H9 (cell line): Measurements from ENCODE around the gene ESRRA. TPM values are rescaled to one million over a fixed set of nuclear protein-coding genes. Genes with fewer than 3 reads are reported as not detected.

Experiments
- DNase-seq: peaks from one replicate; pipeline ENCODE4 v3.0.0-alpha.2; 2017
- H2AFZ ChIP-seq: one replicate; pipeline ENCODE4 v1.6.1; 2013; ENCODE audit warnings: mild to moderate bottlenecking, low read length, control low read depth, moderate library complexity
- H2AK5ac ChIP-seq: 2 replicates; pipeline ENCODE4 v1.6.1; 2013; ENCODE audit warnings: low read length, control low read depth, mixed read lengths; ENCODE audit not compliant: insufficient read length
- H2BK120ac ChIP-seq: one replicate; pipeline ENCODE4 v1.6.1; 2013; ENCODE audit warnings: low read depth, mild to moderate bottlenecking, low read length, control low read depth, inconsistent platforms; ENCODE audit not compliant: poor library complexity, severe bottlenecking
- H2BK12ac ChIP-seq: 2 replicates; pipeline ENCODE4 v1.6.1; 2013; ENCODE audit warnings: low read length, control low read depth, mixed read lengths, low read depth; ENCODE audit not compliant: insufficient read length
- H2BK15ac ChIP-seq: 2 replicates; pipeline ENCODE4 v1.6.1; 2013; ENCODE audit warnings: low read depth, low read length, control low read depth
- H2BK20ac ChIP-seq: one replicate; pipeline ENCODE4 v1.6.1; 2013; ENCODE audit warnings: low read depth, mild to moderate bottlenecking, low read length, control low read depth, inconsistent platforms; ENCODE audit not compliant: poor library complexity, severe bottlenecking
- H2BK5ac ChIP-seq: 2 replicates; pipeline ENCODE4 v1.6.1; 2013; ENCODE audit warnings: low read length, control low read depth, mixed read lengths; ENCODE audit not compliant: insufficient read length
- H3K14ac ChIP-seq: 2 replicates; pipeline ENCODE4 v1.6.1; 2013; ENCODE audit warnings: low read length, control low read depth; ENCODE audit not compliant: insufficient read depth
- H3K18ac ChIP-seq: 2 replicates; pipeline ENCODE4 v1.6.1; 2013; ENCODE audit warnings: low read depth, mild to moderate bottlenecking, mixed read lengths, low read length, control low read depth; ENCODE audit not compliant: insufficient read length
- H3K23ac ChIP-seq: 2 replicates; pipeline ENCODE4 v1.6.1; 2013; ENCODE audit warnings: low read length, control low read depth, mixed read lengths, low read depth; ENCODE audit not compliant: insufficient read length
- H3K23me2 ChIP-seq: 2 replicates; pipeline ENCODE4 v1.6.1; 2013; ENCODE audit warnings: low read depth, mild to moderate bottlenecking, mixed read lengths, low read length, control low read depth; ENCODE audit not compliant: insufficient read length, poor library complexity, severe bottlenecking
- H3K27ac ChIP-seq: 2 replicates; pipeline ENCODE4 v1.5.1; 2013; ENCODE audit warnings: low read length, control low read depth, mixed read lengths, low read depth; ENCODE audit not compliant: insufficient read length
- H3K27me3 ChIP-seq: 2 replicates; pipeline ENCODE4 v1.6.1; 2013; ENCODE audit warnings: low read length, control low read depth, inconsistent platforms; ENCODE audit not compliant: insufficient read depth
- H3K4ac ChIP-seq: 2 replicates; pipeline ENCODE4 v1.6.1; 2013; ENCODE audit warnings: low read depth, mild to moderate bottlenecking, control low read depth, inconsistent platforms, low read length, moderate library complexity
- H3K4me1 ChIP-seq: 2 replicates; pipeline ENCODE4 v1.6.1; 2013; ENCODE audit warnings: low read length, control low read depth, inconsistent platforms; ENCODE audit not compliant: insufficient read depth
- H3K4me2 ChIP-seq: 2 replicates; pipeline ENCODE4 v1.6.1; 2013; ENCODE audit warnings: low read length, control low read depth, mixed read lengths; ENCODE audit not compliant: insufficient read length, insufficient read depth
- H3K56ac ChIP-seq: 2 replicates; pipeline ENCODE4 v1.6.1; 2013; ENCODE audit warnings: low read depth, mild to moderate bottlenecking, mixed read lengths, low read length, control low read depth; ENCODE audit not compliant: insufficient read length
- H3K79me1 ChIP-seq: 2 replicates; pipeline ENCODE4 v1.6.1; 2013; ENCODE audit warnings: low read depth, mild to moderate bottlenecking, moderate library complexity, low read length, control low read depth, inconsistent platforms; ENCODE audit not compliant: insufficient read depth, poor library complexity, severe bottlenecking
- H3K79me2 ChIP-seq: 2 replicates; pipeline ENCODE4 v1.6.1; 2013; ENCODE audit warnings: low read length, control low read depth, inconsistent platforms; ENCODE audit not compliant: insufficient read depth
- H3K9ac ChIP-seq: 2 replicates; pipeline ENCODE4 v1.6.1; 2013; ENCODE audit warnings: low read length, control low read depth, mixed read lengths; ENCODE audit not compliant: insufficient read length; ENCODE audit errors: extremely low read depth
- H3K9me3 ChIP-seq: one replicate; pipeline ENCODE4 v1.6.1; 2013; ENCODE audit warnings: low read depth, low read length, inconsistent platforms; ENCODE audit not compliant: control insufficient read depth
- H3T11ph ChIP-seq: one replicate; pipeline ENCODE4 v1.6.1; 2013; ENCODE audit warnings: mild to moderate bottlenecking, low read length, control low read depth, inconsistent platforms
- H4K20me1 ChIP-seq: one replicate; pipeline ENCODE4 v1.6.1; 2013; ENCODE audit not compliant: control insufficient read depth, insufficient read length, insufficient read depth
- H4K5ac ChIP-seq: 2 replicates; pipeline ENCODE4 v1.6.1; 2013; ENCODE audit warnings: low read depth, mild to moderate bottlenecking, mixed read lengths, low read length, control low read depth; ENCODE audit not compliant: insufficient read length
- H4K8ac ChIP-seq: replicated peaks from 2 replicates; pipeline ENCODE4 v1.6.1; 2013; ENCODE audit warnings: low read length, control low read depth, mixed read lengths, low read depth; ENCODE audit not compliant: insufficient read length
- H4K91ac ChIP-seq: 2 replicates; pipeline ENCODE4 v1.6.1; 2013; ENCODE audit warnings: low read depth, mild to moderate bottlenecking, moderate library complexity, mixed read lengths, low read length, control low read depth; ENCODE audit not compliant: insufficient read length
- H3K27ac Mint-ChIP-seq, 3 experiments: 2 replicates in 2 of 3; 3 replicates in 1 of 3; pipeline ENCODE4 v1.8.0; 2020 to 2021; ENCODE audit warnings: mixed read lengths in 3 of 3, mild to moderate bottlenecking in 1 of 3, moderate library complexity in 1 of 3
- H3K27me3 Mint-ChIP-seq: 2 replicates; pipeline ENCODE4 v1.8.0; 2021; ENCODE audit warnings: low read depth, mild to moderate bottlenecking, moderate library complexity, mixed read lengths
- H3K36me3 Mint-ChIP-seq, 3 experiments: 2 replicates in 2 of 3; 3 replicates in 1 of 3; pipeline ENCODE4 v1.8.0; 2020 to 2021; ENCODE audit warnings: low read depth in 3 of 3, mixed read lengths in 3 of 3; ENCODE audit not compliant: insufficient read depth in 1 of 3
- H3K4me1 Mint-ChIP-seq, 2 experiments: 2 replicates each; pipeline ENCODE4 v1.8.0; 2020; ENCODE audit warnings: mixed read lengths in 2 of 2
- H3K4me3 Mint-ChIP-seq, 2 experiments: 2 replicates in 1 of 2; 3 replicates in 1 of 2; pipeline ENCODE4 v1.8.0; 2020 to 2021; ENCODE audit warnings: mild to moderate bottlenecking in 2 of 2, mixed read lengths in 2 of 2, moderate library complexity in 1 of 2
- H3K9me3 Mint-ChIP-seq, 2 experiments: 2 replicates in 1 of 2; 3 replicates in 1 of 2; pipeline ENCODE4 v1.8.0; 2020; ENCODE audit warnings: mild to moderate bottlenecking in 2 of 2, mixed read lengths in 2 of 2, moderate library complexity in 1 of 2
- WGBS: extraction: QIAGEN DNeasy Blood & Tissue Kit; methylation state at CpG from one replicate; pipeline ENCODE4 v1.1.7; 2013; ENCODE audit warnings: missing lambda C conversion rate, low lambda C conversion rate, mixed read lengths; ENCODE audit not compliant: insufficient read length; ENCODE audit errors: extremely low coverage; 5-methylcytosine and 5-hydroxymethylcytosine counted together
- total RNA-seq: library from RNA; stranded (reverse); gene quantifications from 2 replicates; pipeline ENCODE4 v1.2.1, GENCODE V29; 2021
- TF ChIP-seq, protein P1 (sequence below): fragments of 200-600 bp; sonication (generic); conservative IDR thresholded peaks from 3 replicates; pipeline ENCODE4 v1.8.0; 2021; ENCODE audit warnings: antibody characterized with exemption, mild to moderate bottlenecking

The ESRRA gene
- total RNA-seq, 1 experiment from 2014 or later, result 42.3 TPM

- H4K5ac ChIP-seq, result no peak overlapping the region
- H3K56ac ChIP-seq, result no peak overlapping the region
- H3K4me3 Mint-ChIP-seq, result no peak overlapping the region
- no peak for DNase-seq
- H3K27me3 ChIP-seq, result no peaks in the 10 kb centered on the region
- TF ChIP-seq, protein P1, sequence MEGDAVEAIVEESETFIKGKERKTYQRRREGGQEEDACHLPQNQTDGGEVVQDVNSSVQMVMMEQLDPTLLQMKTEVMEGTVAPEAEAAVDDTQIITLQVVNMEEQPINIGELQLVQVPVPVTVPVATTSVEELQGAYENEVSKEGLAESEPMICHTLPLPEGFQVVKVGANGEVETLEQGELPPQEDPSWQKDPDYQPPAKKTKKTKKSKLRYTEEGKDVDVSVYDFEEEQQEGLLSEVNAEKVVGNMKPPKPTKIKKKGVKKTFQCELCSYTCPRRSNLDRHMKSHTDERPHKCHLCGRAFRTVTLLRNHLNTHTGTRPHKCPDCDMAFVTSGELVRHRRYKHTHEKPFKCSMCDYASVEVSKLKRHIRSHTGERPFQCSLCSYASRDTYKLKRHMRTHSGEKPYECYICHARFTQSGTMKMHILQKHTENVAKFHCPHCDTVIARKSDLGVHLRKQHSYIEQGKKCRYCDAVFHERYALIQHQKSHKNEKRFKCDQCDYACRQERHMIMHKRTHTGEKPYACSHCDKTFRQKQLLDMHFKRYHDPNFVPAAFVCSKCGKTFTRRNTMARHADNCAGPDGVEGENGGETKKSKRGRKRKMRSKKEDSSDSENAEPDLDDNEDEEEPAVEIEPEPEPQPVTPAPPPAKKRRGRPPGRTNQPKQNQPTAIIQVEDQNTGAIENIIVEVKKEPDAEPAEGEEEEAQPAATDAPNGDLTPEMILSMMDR, result no peak
- no peaks in the 10 kb centered on the region; a peak in 1 of 7 replicates for H3K36me3 Mint-ChIP-seq
- no peaks in the 10 kb centered on the region for H3K23me2 ChIP-seq
- H3K4me1 ChIP-seq, result peaks cover 2% of the 10 kb centered on the region; the same call in 1 of the 2 replicates
- H3K27ac Mint-ChIP-seq, result no peak overlapping the region; a peak in 1 of 7 replicates
- no peak overlapping the region for H3K18ac ChIP-seq
- no peaks in the 10 kb centered on the region for H3K27me3 Mint-ChIP-seq
- no CpG with 5 or more reads among the region's 18 CpGs for WGBS
- H3K4me1 Mint-ChIP-seq, result peaks cover 11 to 20% of the 10 kb centered on the region in 2 experiments
- no peak overlapping the region for H3K4ac ChIP-seq
- H3K23ac ChIP-seq, result no peak overlapping the region
- no peak overlapping the region for H2BK20ac ChIP-seq
- no peaks in the 10 kb centered on the region for H3K9me3 Mint-ChIP-seq
- no peak overlapping the region for H2BK120ac ChIP-seq
- H4K8ac ChIP-seq, result no peak overlapping the region
- no peaks in the 10 kb centered on the region for H3K9me3 ChIP-seq
- no peak overlapping the region for H2AFZ ChIP-seq
- no peaks in the 10 kb centered on the region for H3K79me1 ChIP-seq
- H2BK5ac ChIP-seq, result no peak overlapping the region
- H2BK15ac ChIP-seq, result no peak overlapping the region
- H3K9ac ChIP-seq, result no peak overlapping the region
- H4K91ac ChIP-seq, result no peak overlapping the region
- no peaks in the 10 kb centered on the region for H4K20me1 ChIP-seq
- H3K4me2 ChIP-seq, result no peak overlapping the region
- H3T11ph ChIP-seq, result no peak overlapping the region
- H3K14ac ChIP-seq, result no peak overlapping the region
- no peak overlapping the region for H2AK5ac ChIP-seq
- H2BK12ac ChIP-seq, result no peak overlapping the region
- no peak overlapping the region for H3K27ac ChIP-seq
- no peaks in the 10 kb centered on the region for H3K79me2 ChIP-seq
These were observed 45.9 kb downstream of the ESRRA start for GRCh38 chr11:64351136-64351631.
